HUES64 (cell line): ENCODE data around the gene SKAP2.

Experiments used
- H3K27ac ChIP-seq: 2 replicates; pipeline ENCODE4 v1.7.0; 2013; ENCODE audit warnings: low read depth, low read length, inconsistent platforms
- H3K27me3 ChIP-seq: 2 replicates; pipeline ENCODE4 v1.6.1; 2013; ENCODE audit warnings: mild to moderate bottlenecking, low read length; ENCODE audit not compliant: insufficient read depth
- H3K36me3 ChIP-seq: 2 replicates; pipeline ENCODE4 v1.6.1; 2013; ENCODE audit warnings: mild to moderate bottlenecking, low read length; ENCODE audit not compliant: insufficient read depth
- H3K4me1 ChIP-seq: 2 replicates; pipeline ENCODE4 v1.6.1; 2013; ENCODE audit warnings: mild to moderate bottlenecking, low read length, moderate library complexity; ENCODE audit not compliant: insufficient read depth
- H3K4me3 ChIP-seq: 2 replicates; pipeline ENCODE4 v1.5.1; 2013; ENCODE audit warnings: mild to moderate bottlenecking, low read length, moderate library complexity
- H3K9ac ChIP-seq: 2 replicates; pipeline ENCODE4 v1.6.1; 2013; ENCODE audit warnings: mild to moderate bottlenecking, low read depth, low read length
- H3K9me3 ChIP-seq: 2 replicates; pipeline ENCODE4 v1.6.1; 2013; ENCODE audit warnings: low read depth, low read length; ENCODE audit not compliant: insufficient read depth
- WGBS: fragments of 150-250, 120-280 bp; methylation state at CpG from one replicate; pipeline ENCODE4 v1.1.7; 2013; ENCODE audit warnings: missing lambda C conversion rate; 5-methylcytosine and 5-hydroxymethylcytosine counted together

Gene SKAP2

GRCh38 chr7:26691886-26692285, 172.5 kb downstream of the SKAP2 start:
- peaks cover 4% of the 10 kb centered on the region; the same call in 1 of the 2 replicates for H3K4me1 ChIP-seq
- no peaks in the 10 kb centered on the region for H3K36me3 ChIP-seq
- no peaks in the 10 kb centered on the region for H3K9me3 ChIP-seq
- WGBS: 75% methylated on average over 2 of the region's 2 CpGs
- H3K9ac ChIP-seq: no peak overlapping the region
- H3K27ac ChIP-seq: no peak overlapping the region
- H3K27me3 ChIP-seq: 0 out of 2 replicates have a peak, but pooled peaks cover 3% of the 10 kb centered on the region
- no peak overlapping the region for H3K4me3 ChIP-seq

DNA sequence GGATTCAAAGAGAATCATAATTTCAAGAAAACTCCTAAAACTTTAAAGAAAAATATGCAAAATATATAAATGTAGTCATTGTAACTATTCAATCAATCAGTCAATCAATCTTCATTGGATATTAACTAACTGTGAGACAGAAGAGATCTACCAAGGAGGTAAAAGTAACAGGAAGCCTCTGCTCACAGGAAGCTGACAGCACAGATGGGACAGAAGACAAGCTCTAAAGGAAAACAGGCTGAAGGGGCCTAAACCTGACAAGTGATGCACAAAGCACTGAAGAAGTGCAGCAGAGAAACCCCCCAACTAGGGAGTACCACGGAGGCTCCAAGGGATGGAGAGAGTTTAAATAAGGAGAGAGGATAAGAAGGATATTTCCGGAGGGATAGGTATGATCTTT, 173.0 kb downstream of the SKAP2 start:
- H3K9me3 ChIP-seq: no peaks in the 10 kb centered on the region
- no peak overlapping the region for H3K27ac ChIP-seq
- 77% methylated on average over 2 of the region's 2 CpGs for WGBS
- H3K4me3 ChIP-seq: no peak overlapping the region
- H3K9ac ChIP-seq: no peak overlapping the region
- H3K4me1 ChIP-seq: peaks cover 8% of the 10 kb centered on the region; the same call in 1 of the 2 replicates
- H3K36me3 ChIP-seq: no peaks in the 10 kb centered on the region
- 0 out of 2 replicates have a peak, but pooled peaks cover 3% of the 10 kb centered on the region for H3K27me3 ChIP-seq

DNA sequence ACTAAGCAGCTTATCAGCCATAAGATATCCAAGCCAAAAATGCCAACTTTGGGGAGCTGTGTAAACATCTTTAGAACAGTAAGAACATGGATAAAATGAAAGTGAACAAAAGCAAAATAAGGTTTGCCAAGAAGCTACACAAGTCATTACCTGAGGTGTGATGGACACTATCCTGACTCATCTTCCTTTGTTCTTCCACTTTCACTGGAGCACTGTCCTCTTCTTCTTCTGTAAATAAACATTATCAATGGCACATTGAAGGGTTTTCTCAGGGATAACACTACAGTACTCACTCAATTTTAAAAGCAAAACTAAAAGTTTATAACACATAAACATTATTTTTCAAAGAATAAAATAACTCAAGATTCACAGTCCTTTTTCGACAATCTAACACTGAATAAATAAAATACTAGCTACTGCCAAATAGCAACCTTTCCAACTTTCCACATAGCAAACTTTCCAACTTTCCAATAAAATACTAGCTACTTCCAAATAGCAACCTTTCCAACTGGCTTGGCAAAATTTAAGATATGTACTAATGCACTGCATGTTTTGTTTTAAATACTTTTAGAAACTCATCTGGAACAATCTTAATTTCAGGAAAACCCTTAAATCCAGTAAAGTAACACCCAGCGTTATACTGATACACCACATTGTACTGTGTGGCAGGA, 174.1 kb downstream of the SKAP2 start:
- H3K4me3 ChIP-seq: no peak overlapping the region
- peaks cover 9% of the 10 kb centered on the region; the same call in 1 of the 2 replicates for H3K4me1 ChIP-seq
- H3K27ac ChIP-seq: no peak overlapping the region
- no peaks in the 10 kb centered on the region for H3K9me3 ChIP-seq
- H3K36me3 ChIP-seq: no peaks in the 10 kb centered on the region
- WGBS: 91% methylated on average over 1 of the region's 2 CpGs
- 0 out of 2 replicates have a peak, but pooled peaks cover 3% of the 10 kb centered on the region for H3K27me3 ChIP-seq
- H3K9ac ChIP-seq: no peak overlapping the region

GRCh38 chr7:26688936-26689506, 175.4 kb downstream of the SKAP2 start:
- H3K9me3 ChIP-seq: no peaks in the 10 kb centered on the region
- H3K27ac ChIP-seq: no peak overlapping the region
- H3K36me3 ChIP-seq: no peaks in the 10 kb centered on the region
- peaks cover 9% of the 10 kb centered on the region; the same call in 1 of the 2 replicates for H3K4me1 ChIP-seq
- 98% methylated on average over 3 of the region's 4 CpGs for whole genome bisulfite sequencing
- 0 out of 2 replicates have a peak, but pooled peaks cover 3% of the 10 kb centered on the region for H3K27me3 ChIP-seq
- H3K4me3 ChIP-seq: no peak overlapping the region
- H3K9ac ChIP-seq: no peak overlapping the region

DNA sequence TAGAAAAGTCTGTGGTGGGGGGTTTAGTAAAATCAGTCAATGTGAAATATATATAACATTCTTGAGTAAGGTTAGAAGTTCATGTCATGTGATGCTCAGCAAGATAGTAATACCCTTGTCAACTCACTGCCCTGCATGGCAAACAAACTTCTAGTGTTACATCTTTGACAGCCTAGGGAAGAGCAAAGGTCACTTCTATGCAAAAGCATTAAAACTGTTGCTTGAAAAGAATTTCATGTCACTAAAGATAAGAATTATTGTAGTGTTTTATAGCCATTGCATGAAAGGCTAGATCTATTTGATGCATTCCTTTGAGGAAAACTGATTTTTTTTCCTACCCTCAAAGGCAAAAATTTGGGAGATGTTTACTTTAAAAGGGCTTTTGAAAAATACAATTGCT, 176.0 kb downstream of the SKAP2 start:
- Histone ChIP-seq H3K4me3 (no peak overlapping the region), H3K27ac (no peak overlapping the region), H3K36me3 (no peaks in the 10 kb centered on the region)

GRCh38 chr7:26687032-26687431, 177.4 kb downstream of the SKAP2 start:
- H3K9me3 ChIP-seq: no peaks in the 10 kb centered on the region
- no peak overlapping the region for H3K4me3 ChIP-seq
- no peak overlapping the region for H3K9ac ChIP-seq
- 95% methylated on average over 3 of the region's 4 CpGs for WGBS
- H3K27me3 ChIP-seq: 0 out of 2 replicates have a peak, but pooled peaks cover 8% of the 10 kb centered on the region
- peaks cover 9% of the 10 kb centered on the region; the same call in 1 of the 2 replicates for H3K4me1 ChIP-seq
- no peaks in the 10 kb centered on the region for H3K36me3 ChIP-seq
- no peak overlapping the region for H3K27ac ChIP-seq

More for the DNA sequence above, 176.0 kb downstream of the SKAP2 start:
- no peak overlapping the region for H3K9ac ChIP-seq
- H3K27me3 ChIP-seq: 0 out of 2 replicates have a peak, but pooled peaks cover 6% of the 10 kb centered on the region
- no peaks in the 10 kb centered on the region for H3K9me3 ChIP-seq
- peaks cover 9% of the 10 kb centered on the region; the same call in 1 of the 2 replicates for H3K4me1 ChIP-seq

- Histone ChIP-seq H3K4me3 (no peak overlapping the region), H3K4me1 (peaks cover 9% of the 10 kb centered on the region; the same call in 1 of the 2 replicates), H3K27ac (no peak overlapping the region), H3K36me3 (no peaks in the 10 kb centered on the region), H3K27me3 (0 out of 2 replicates have a peak, but pooled peaks cover 8% of the 10 kb centered on the region), H3K9me3 (no peaks in the 10 kb centered on the region), H3K9ac (no peak overlapping the region)
- 17% methylated on average over 2 of the region's 2 CpGs for WGBS
These were observed 177.9 kb downstream of the SKAP2 start for GRCh38 chr7:26686448-26686981.

GRCh38 chr7:26685606-26686005, 178.8 kb downstream of the SKAP2 start:
- Histone ChIP-seq H3K4me3 (no peak overlapping the region), H3K36me3 (no peaks in the 10 kb centered on the region), H3K27me3 (0 out of 2 replicates have a peak, but pooled peaks cover 8% of the 10 kb centered on the region), H3K9ac (no peak overlapping the region), H3K4me1 (peaks cover 9% of the 10 kb centered on the region; the same call in 1 of the 2 replicates), H3K9me3 (no peaks in the 10 kb centered on the region), H3K27ac (no peak overlapping the region)
- 73% methylated on average over 3 of the region's 4 CpGs for WGBS

DNA sequence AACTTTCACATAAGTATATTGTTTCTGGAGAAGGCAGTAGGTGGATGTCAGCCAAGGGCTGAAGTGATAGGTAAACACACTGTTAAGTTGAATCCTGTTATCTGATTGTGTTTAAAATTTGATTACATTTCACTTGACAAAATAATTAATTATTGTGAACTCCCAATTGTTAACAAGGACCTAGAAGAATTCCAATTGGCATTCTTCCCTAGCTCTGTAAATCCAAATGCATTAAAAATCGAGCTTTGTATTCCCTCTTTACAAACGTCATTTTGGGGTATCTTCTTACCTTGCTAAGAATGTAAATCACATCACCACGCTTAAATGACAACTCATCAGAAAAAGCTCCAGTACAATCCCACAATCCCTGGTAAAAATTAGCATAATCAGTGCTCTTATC, 179.9 kb downstream of the SKAP2 start:
- H3K36me3 ChIP-seq: no peaks in the 10 kb centered on the region
- 0 out of 2 replicates have a peak, but pooled peaks cover 8% of the 10 kb centered on the region for H3K27me3 ChIP-seq
- no peaks in the 10 kb centered on the region for H3K9me3 ChIP-seq
- 73% methylated on average over 3 of the region's 3 CpGs for WGBS
- H3K4me1 ChIP-seq: peaks cover 9% of the 10 kb centered on the region; the same call in 1 of the 2 replicates
- H3K27ac ChIP-seq: no peak overlapping the region
- no peak overlapping the region for H3K4me3 ChIP-seq
- no peak overlapping the region for H3K9ac ChIP-seq

DNA sequence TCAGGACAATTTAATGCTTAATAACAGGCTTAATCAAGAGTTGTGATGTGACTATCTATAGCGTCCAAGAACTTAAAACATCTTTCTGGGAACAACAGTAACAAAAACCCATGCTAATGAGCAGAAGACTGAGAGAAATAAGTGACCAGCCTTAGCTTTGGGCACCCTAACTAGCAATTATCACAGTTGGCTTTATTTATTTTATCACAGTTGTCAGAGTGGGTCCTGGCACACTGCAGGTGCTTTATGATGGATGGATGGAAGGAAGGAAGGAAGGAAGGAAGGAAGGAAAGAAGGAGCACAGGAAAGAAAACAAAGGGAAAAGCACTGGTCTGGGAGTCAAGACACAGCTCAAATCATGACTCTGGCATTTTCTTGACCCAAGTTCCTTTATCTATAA, 181.1 kb downstream of the SKAP2 start:
- Histone ChIP-seq H3K4me1 (peaks cover 9% of the 10 kb centered on the region; the same call in 1 of the 2 replicates), H3K27me3 (peaks cover 8% of the 10 kb centered on the region; the same call in 1 of the 2 replicates), H3K9me3 (no peaks in the 10 kb centered on the region), H3K4me3 (no peak overlapping the region), H3K36me3 (no peaks in the 10 kb centered on the region), H3K27ac (no peak overlapping the region), H3K9ac (no peak overlapping the region)
- 100% methylated on average over 1 of the region's 1 CpG for WGBS

DNA sequence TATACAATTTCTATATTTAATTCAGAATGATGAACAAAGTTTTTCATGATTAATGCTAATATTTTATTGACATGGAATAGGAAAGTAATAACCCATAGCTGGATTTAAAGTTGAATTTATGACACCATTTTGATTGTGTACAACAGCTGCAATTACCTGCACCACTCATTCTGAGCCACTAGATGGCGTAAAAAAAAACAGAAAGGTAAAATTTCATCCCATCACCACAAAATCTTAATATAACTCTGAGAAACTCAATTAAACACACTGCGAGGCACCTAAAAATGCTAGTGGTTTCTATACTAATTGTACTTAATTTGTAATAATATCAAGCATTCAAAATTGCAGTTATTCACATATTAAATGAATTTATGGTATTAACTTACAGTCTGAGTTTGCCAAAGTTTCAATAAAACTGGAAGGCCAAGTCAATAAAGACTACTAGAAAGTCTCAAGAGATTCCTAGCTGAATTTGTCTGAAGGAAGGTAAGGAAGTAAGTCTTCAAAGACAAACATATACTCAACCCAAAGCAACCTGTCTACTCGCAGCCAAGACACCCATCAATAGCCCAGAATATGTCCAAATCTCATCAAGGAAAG, 182.5 kb downstream of the SKAP2 start:
- Histone ChIP-seq H3K27me3 (peaks cover 8% of the 10 kb centered on the region; the same call in 1 of the 2 replicates), H3K36me3 (no peaks in the 10 kb centered on the region), H3K4me3 (no peak overlapping the region), H3K9me3 (no peaks in the 10 kb centered on the region), H3K9ac (no peak overlapping the region), H3K4me1 (peaks cover 5% of the 10 kb centered on the region; the same call in 1 of the 2 replicates), H3K27ac (no peak overlapping the region)
- WGBS: 55% methylated on average over 2 of the region's 3 CpGs
